ENCODE data around the gene ACSS3.
"Not testable (repeated sequence)": the region's sequence is repeated elsewhere in the genome, so short reads cannot be mapped to it uniquely, and the experiment has no call there.

ACSS3 gene

GRCh38 chr12:81207664-81208063 lies 129.8 kb downstream of the ACSS3 start:
- no peak overlapping the region for H3K27ac ChIP-seq
- peaks cover 0 to 14% (median 5%) of the 10 kb centered on the region in 4 donors for H3K4me1 ChIP-seq
- H3K36me3 ChIP-seq, result peaks cover 0 to 5% (median 0%) of the 10 kb centered on the region in 3 donors
- DNase-seq, result no peak
- intact Hi-C loops (cut with DNase I; ENCODE audit: low total_unique reads), result no loop called here
- no peak overlapping the region for H3K4me3 ChIP-seq
- no peaks in the 10 kb centered on the region for H3K9me3 ChIP-seq
- no peak for TF ChIP-seq CTCF (IDR thresholded peaks at IDR 0.05)
- no peaks in the 10 kb centered on the region for H3K27me3 ChIP-seq

GRCh38 chr12:81208187-81208911 lies 130.5 kb downstream of the ACSS3 start:
- TF ChIP-seq CTCF (IDR thresholded peaks at IDR 0.05), result no peak
- peaks cover 0 to 14% (median 5%) of the 10 kb centered on the region in 4 donors for H3K4me1 ChIP-seq
- H3K27ac ChIP-seq, result no peak overlapping the region
- no peak for DNase-seq
- H3K9me3 ChIP-seq, result no peaks in the 10 kb centered on the region
- H3K36me3 ChIP-seq, result peaks cover 0 to 5% (median 0%) of the 10 kb centered on the region in 3 donors
- no peak overlapping the region for H3K4me3 ChIP-seq
- intact Hi-C loops (cut with DNase I; ENCODE audit: low total_unique reads), result no loop called here
- H3K27me3 ChIP-seq, result no peaks in the 10 kb centered on the region

GRCh38 chr12:81209012-81209411 lies 131.1 kb downstream of the ACSS3 start:
- no peak for TF ChIP-seq CTCF (IDR thresholded peaks at IDR 0.05)
- no peaks in the 10 kb centered on the region for H3K9me3 ChIP-seq
- H3K4me1 ChIP-seq, result peaks cover 0 to 14% (median 5%) of the 10 kb centered on the region in 4 donors
- H3K4me3 ChIP-seq, result no peak overlapping the region
- H3K36me3 ChIP-seq, result peaks cover 0 to 5% (median 0%) of the 10 kb centered on the region in 3 donors
- intact Hi-C loops (cut with DNase I; ENCODE audit: low total_unique reads), result no loop called here
- H3K27me3 ChIP-seq, result no peaks in the 10 kb centered on the region
- no peak for DNase-seq
- H3K27ac ChIP-seq, result no peak overlapping the region

- peaks cover 0 to 14% (median 5%) of the 10 kb centered on the region in 4 donors for H3K4me1 ChIP-seq
- DNase-seq; H3K36me3 ChIP-seq; intact Hi-C loops (cut with DNase I; ENCODE audit: low total_unique reads); H3K27me3 ChIP-seq; H3K27ac ChIP-seq; H3K4me3 ChIP-seq; H3K9me3 ChIP-seq: not testable (repeated sequence)
Observed at GRCh38 chr12:81209772-81210225, 131.9 kb downstream of the ACSS3 start.

GRCh38 chr12:81211306-81211705 lies 133.4 kb downstream of the ACSS3 start:
- H3K4me3 ChIP-seq, result no peak overlapping the region
- H3K9me3 ChIP-seq, result no peaks in the 10 kb centered on the region
- H3K27ac ChIP-seq, result no peak overlapping the region
- no peak for DNase-seq
- TF ChIP-seq CTCF (IDR thresholded peaks at IDR 0.05), result no peak
- H3K4me1 ChIP-seq, result peaks cover 0 to 14% (median 5%) of the 10 kb centered on the region in 4 donors
- no peaks in the 10 kb centered on the region for H3K27me3 ChIP-seq
- no peaks in the 10 kb centered on the region for H3K36me3 ChIP-seq
- intact Hi-C loops (cut with DNase I; ENCODE audit: low total_unique reads), result no loop called here

- DNase-seq, result no peak
- no peaks in the 10 kb centered on the region for H3K36me3 ChIP-seq
- no peak overlapping the region for H3K27ac ChIP-seq
- no peak for TF ChIP-seq CTCF (IDR thresholded peaks at IDR 0.05)
- H3K4me1 ChIP-seq, result peaks cover 0 to 14% (median 5%) of the 10 kb centered on the region in 4 donors
- H3K9me3 ChIP-seq, result no peaks in the 10 kb centered on the region
- H3K4me3 ChIP-seq, result no peak overlapping the region
- no peaks in the 10 kb centered on the region for H3K27me3 ChIP-seq
- intact Hi-C loops (cut with DNase I; ENCODE audit: low total_unique reads), result no loop called here
Observed at GRCh38 chr12:81212996-81213696, 135.3 kb downstream of the ACSS3 start.

All from tibial artery (tissue), 4 donors.